D721Med (cell line): Measurements from ENCODE around the gene ZBTB7C.
A peak's percentile ranks its signal among the peaks of the same experiment; 100 is the strongest.

Experiments used
- DNase-seq: peaks from one replicate; pipeline ENCODE4 v3.0.0; 2011; ENCODE audit warnings: low spot score; ENCODE audit not compliant: insufficient read length
- FAIRE-seq: peaks from 2 replicates; lab custom pipeline; 2011; peaks lifted over from hg19 to GRCh38; lab: Jason Lieb, UNC
- TF ChIP-seq, protein P1 (sequence below): IDR thresholded peaks from 2 replicates; pipeline ENCODE4 v1.5.1; 2012; ENCODE audit warnings: mild to moderate bottlenecking, control low read depth; ENCODE audit not compliant: insufficient read depth; ENCODE audit errors: missing control alignments

Gene ZBTB7C

DNA sequence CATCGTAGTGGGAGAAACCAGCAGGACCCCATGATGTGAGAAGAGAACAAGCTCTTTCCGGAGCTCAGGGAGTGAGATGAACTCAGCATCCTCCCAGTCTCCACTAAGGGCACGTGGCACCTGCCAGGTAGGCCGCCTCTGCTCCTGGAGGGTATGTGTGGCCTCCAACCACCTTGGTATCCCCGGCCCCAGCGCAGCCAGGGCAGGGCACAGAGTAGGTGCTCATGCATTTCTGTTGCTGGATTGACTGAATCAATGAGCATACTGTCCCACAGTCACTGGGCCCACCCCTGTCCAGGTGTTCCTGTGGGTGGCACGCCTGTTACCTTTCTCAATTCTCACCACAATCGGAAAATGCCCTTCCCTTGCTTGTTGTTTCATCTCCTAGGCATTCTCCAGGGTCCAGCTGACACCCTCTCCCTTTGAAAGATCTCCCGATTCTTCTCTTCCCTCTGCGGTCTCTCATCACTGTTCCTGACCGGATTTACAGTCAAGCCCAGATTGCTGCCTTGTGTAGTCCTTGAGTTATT is 340.2 kb downstream of the ZBTB7C start:
- DNase-seq: no peak
- FAIRE-seq: no peak
- TF ChIP-seq, protein P1, sequence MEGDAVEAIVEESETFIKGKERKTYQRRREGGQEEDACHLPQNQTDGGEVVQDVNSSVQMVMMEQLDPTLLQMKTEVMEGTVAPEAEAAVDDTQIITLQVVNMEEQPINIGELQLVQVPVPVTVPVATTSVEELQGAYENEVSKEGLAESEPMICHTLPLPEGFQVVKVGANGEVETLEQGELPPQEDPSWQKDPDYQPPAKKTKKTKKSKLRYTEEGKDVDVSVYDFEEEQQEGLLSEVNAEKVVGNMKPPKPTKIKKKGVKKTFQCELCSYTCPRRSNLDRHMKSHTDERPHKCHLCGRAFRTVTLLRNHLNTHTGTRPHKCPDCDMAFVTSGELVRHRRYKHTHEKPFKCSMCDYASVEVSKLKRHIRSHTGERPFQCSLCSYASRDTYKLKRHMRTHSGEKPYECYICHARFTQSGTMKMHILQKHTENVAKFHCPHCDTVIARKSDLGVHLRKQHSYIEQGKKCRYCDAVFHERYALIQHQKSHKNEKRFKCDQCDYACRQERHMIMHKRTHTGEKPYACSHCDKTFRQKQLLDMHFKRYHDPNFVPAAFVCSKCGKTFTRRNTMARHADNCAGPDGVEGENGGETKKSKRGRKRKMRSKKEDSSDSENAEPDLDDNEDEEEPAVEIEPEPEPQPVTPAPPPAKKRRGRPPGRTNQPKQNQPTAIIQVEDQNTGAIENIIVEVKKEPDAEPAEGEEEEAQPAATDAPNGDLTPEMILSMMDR: no peak

DNA sequence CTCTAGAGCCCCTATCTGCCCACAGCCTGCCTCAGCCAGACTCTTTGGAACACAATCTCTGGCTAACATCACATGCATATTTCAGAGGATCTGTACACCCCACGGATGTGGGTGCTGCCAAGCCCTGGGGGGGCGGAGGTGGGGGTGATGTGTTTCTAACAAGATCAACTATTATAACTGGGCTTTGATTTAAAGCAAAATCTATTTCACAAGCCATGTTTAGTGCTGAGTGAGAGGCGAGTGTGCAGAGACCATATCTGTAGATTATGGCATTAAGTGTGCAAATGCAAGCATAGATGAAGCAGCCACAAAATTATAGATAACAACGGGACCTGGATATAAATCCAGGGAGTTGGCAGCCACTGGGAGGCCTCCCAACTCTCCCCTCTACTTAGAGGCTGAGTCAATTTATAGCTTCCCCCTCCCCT is 342.9 kb downstream of the ZBTB7C start:
- TF ChIP-seq, protein P1: no peak
- FAIRE-seq (no peak), DNase-seq (no peak)

DNA sequence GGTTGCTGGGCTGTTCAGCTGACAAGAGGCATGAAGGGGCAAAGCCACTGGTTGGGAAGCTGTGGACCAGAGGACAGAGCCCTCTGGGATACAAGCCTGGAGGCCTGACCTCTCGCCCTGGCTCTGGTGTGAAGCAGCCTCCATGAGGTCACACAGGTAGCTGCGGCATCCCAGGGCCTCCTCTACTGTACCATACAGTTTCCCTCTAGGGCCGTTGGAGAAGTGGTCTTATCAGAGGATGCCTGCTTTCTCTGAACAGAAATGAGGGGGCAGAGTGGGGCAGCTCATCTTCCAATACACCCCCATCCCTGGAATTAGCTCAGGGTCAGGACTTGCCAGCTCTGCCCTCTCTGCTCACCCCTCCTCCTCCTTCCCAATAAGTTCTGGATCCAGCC is 343.6 kb downstream of the ZBTB7C start:
- no peak for DNase-seq
- no peak for FAIRE-seq
- TF ChIP-seq, protein P1: no peak

DNA sequence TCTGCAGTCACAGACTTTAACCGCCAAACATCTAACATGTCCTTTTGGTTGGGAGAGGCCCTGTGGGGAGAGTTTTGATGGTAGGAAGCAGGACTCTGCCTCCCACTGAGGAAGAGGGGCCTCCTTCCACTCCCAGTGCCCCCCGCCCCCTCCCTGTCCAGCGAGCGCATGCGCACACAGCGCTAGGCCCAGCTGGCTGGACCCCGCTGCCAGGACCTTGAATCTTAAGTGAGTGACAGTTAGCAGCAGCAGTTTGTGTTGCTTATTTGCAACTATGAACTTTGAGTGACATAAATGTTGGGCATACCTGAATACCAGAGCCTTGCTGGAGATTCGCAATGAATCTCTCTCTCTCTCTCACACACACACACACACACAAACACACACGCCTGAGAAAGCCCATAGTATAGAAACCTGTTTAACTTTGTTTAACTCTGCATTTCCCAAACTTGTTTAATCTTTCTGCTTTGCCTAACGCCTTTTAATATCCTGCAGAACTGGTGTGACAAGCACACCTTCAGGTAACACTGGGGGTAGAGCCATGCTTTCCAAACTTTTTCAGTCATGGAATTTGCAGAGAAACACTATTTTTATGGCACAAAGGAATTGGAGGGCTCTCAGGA is 344.1 kb downstream of the ZBTB7C start:
- TF ChIP-seq, protein P1: no peak
- FAIRE-seq: no peak
- DNase-seq: no peak

DNA sequence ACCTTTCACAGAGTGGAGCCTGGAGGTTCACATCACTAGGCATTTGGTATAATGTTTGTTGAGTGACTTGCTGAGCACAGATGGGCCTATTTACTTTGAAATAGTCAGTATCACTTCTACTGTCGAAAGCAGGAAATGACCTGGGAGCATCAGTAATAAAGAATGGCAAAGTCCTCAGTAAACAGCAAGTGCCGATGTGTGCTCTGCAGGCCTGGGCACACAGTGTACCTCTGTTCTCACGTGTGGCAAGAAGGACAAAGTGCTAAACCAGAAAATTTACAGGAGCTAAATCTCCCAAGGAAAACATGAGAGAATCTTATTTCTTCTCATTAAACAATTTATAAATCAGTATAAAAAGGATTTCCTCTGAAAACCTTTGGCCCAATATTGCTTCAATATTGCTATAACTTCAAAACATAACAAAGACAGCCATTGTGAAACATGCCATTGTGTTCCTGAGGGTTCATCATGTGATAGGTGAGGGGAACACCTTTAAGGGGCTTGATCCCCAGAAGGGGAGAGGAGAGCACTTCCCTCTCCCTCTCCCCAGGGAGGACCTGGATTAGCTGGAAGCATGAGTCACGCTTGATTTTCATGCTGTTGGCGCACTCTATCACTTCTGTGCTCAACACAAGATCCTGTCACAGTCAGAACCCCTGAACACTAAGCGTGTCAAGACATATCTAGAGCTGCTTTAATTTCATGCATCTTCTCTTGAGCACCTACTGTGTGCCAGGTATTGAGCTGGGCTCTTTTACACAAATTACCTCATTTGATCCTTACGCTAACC is 347.2 kb downstream of the ZBTB7C start:
- peak; percentile 55 for FAIRE-seq
- TF ChIP-seq, protein P1: no peak
- no peak for DNase-seq

DNA sequence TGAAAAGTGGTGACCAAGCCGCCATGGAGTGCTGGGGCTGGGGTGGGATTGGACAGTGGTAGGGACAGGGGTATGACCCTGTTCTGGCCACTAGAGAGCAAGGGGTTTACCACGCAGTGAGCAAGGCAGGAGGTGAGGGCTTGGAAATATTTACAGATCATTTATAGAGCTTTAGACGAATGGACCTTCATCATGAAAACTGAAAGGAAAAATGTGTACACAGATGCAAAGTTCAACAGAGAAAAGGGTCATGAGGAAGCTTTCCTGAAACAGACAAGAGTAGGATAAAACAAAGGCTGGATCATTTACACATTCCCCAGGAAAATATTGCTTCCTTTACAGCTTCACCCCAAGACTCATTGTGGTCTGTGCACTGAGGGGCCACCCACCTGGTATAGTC is 348.2 kb downstream of the ZBTB7C start:
- no peak for FAIRE-seq
- no peak for DNase-seq
- TF ChIP-seq, protein P1: no peak

GRCh38 chr18:48060346-48060745 is 348.8 kb downstream of the ZBTB7C start:
- DNase-seq (no peak), FAIRE-seq (no peak)
- TF ChIP-seq, protein P1: no peak
